Ramos (cell line): ENCODE data around the gene GAPVD1.
"Not testable (repeated sequence)": the region's sequence is repeated elsewhere in the genome, so short reads cannot be mapped to it uniquely, and the experiment has no call there.

ENCODE experiments used
- in situ Hi-C: fragments of 300-500 bp; cut with MboI; formaldehyde crosslinking; loops from one replicate; pipeline ENCODE4 v1.14.3; 2022; ENCODE audit warnings: low sequenced_read_pairs; ENCODE audit not compliant: unreplicated experiment

GAPVD1 gene

GRCh38 chr9:125296843-125297372, 35.3 kb downstream of the GAPVD1 start:
- in situ Hi-C loops: no loop called here

- in situ Hi-C loops: no loop called here
Observed at GRCh38 chr9:125297917-125298316, 36.3 kb downstream of the GAPVD1 start.

GRCh38 chr9:125302241-125302640, 40.6 kb downstream of the GAPVD1 start:
- in situ Hi-C loops: no loop called here

GRCh38 chr9:125304273-125304672, 42.6 kb downstream of the GAPVD1 start:
- in situ Hi-C loops: no loop called here

GRCh38 chr9:125312411-125312810, 50.8 kb downstream of the GAPVD1 start:
- in situ Hi-C loops: no loop called here

GRCh38 chr9:125316359-125316758, 54.7 kb downstream of the GAPVD1 start:
- in situ Hi-C loops: not testable (repeated sequence)

GRCh38 chr9:125317704-125318103, 56.1 kb downstream of the GAPVD1 start:
- in situ Hi-C loops: no loop called here

GRCh38 chr9:125321496-125321895, 59.9 kb downstream of the GAPVD1 start:
- in situ Hi-C loops: no loop called here

- in situ Hi-C loops: no loop called here
Observed at GRCh38 chr9:125323615-125324014, 62.0 kb downstream of the GAPVD1 start.

GRCh38 chr9:125325826-125326225, 64.2 kb downstream of the GAPVD1 start:
- in situ Hi-C loops: no loop called here

GRCh38 chr9:125329978-125330377, 68.4 kb downstream of the GAPVD1 start:
- in situ Hi-C loops: no loop called here

GRCh38 chr9:125330587-125330986, 69.0 kb downstream of the GAPVD1 start:
- in situ Hi-C loops: no loop called here

GRCh38 chr9:125332527-125332926, 70.9 kb downstream of the GAPVD1 start:
- in situ Hi-C loops: no loop called here

- in situ Hi-C loops: no loop called here
Observed at GRCh38 chr9:125337236-125337635, 75.6 kb downstream of the GAPVD1 start.

GRCh38 chr9:125338929-125339328, 77.3 kb downstream of the GAPVD1 start:
- in situ Hi-C loops: no loop called here

- in situ Hi-C loops: no loop called here
Observed at GRCh38 chr9:125341566-125341965, 79.9 kb downstream of the GAPVD1 start.

GRCh38 chr9:125343518-125344275, 82.1 kb downstream of the GAPVD1 start:
- in situ Hi-C loops: no loop called here

GRCh38 chr9:125346080-125346732, 84.6 kb downstream of the GAPVD1 start:
- in situ Hi-C loops: no loop called here

- in situ Hi-C loops: no loop called here
Observed at GRCh38 chr9:125355601-125356000, 94.0 kb downstream of the GAPVD1 start.

- in situ Hi-C loops: no loop called here
Observed at GRCh38 chr9:125356032-125356431, 94.4 kb downstream of the GAPVD1 start.

- in situ Hi-C loops: no loop called here
Observed at GRCh38 chr9:125359011-125359410, 97.4 kb downstream of the GAPVD1 start.

- in situ Hi-C loops: no loop called here
Observed at GRCh38 chr9:125360601-125361000, 99.0 kb downstream of the GAPVD1 start.
